Measurements from ENCODE around the gene TTC8. TPM values are rescaled to one million over a fixed set of nuclear protein-coding genes. Genes with fewer than 3 reads are reported as not detected.

TTC8 gene
- total RNA-seq, 1 experiment from 2014 or later, result 26.6 TPM

DNA sequence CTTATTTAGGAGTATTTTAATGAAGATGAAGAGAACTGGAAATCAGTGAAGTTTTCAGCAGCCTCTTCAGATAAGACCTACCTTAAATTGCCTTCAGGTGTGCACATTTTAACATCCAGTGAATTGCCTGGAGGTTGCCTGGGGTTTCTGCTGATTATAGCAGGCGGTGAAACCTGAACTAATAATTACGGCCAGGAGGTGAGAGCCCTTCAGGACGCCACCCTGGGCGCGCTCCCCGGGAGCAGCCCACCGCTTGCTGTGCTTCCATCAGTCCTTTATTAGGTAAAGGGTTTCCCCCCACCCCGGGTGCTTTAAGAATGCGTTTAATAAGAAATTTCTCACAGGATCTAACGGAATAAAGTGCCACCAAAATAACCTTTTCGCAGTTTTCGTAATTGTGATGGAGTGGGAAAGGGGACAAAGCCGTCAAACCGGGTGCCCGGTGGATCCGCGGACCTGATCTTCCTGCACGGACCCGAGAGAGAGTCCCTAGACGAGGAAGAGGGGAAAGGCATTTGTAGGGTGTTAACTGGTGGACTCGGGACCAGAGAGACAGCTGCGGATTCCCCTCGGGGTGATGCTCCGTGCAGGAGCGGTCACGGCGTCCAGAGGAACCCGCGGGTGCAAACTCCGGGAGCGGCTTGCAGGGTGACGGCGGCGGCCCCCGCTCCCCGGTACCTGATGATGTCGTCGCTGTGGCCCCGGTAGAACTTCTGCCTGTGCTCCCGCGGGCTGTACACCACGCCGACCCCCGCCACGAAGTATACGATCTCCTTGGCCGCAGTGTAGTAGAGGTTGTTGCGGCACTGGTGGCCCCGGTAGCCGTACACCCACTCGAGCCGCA, 32.6 kb upstream of the TTC8 start:
- Histone ChIP-seq H3K9me3 (ENCODE audit: low read depth, low read length, poor library complexity, severe bottlenecking) (no peaks in the 10 kb centered on the region), H3K4me3 (ENCODE audit: low read depth, low read length, poor library complexity, severe bottlenecking) (peak overlapping the region; percentile 54), H3K27ac (ENCODE audit: low read depth, low read length, poor library complexity, severe bottlenecking) (no peak overlapping the region), H3K36me3 (ENCODE audit: insufficient read depth, low read length, poor library complexity, severe bottlenecking) (no peaks in the 10 kb centered on the region), H3K4me1 (ENCODE audit: insufficient read depth, low read length, poor library complexity, severe bottlenecking) (peaks cover 4% of the 10 kb centered on the region), H3K27me3 (replicated peaks; ENCODE audit: insufficient read depth, low read depth, low read length, poor library complexity) (peaks cover 54% of the 10 kb centered on the region)
- intact Hi-C loops (cut with micrococcal nuclease; ENCODE audit: unreplicated experiment), result no loop called here
- ChIA-PET CTCF (no interaction called here), POLR2A (ENCODE audit: low non-redundant PET) (no interaction called here)
- peak; percentile 82 for TF ChIP-seq EZH2 (IDR thresholded peaks at IDR 0.05; ENCODE audit: borderline replicate concordance, low read depth, low read length, poor library complexity, severe bottlenecking)
- no peak for TF ChIP-seq CTCF (conservative IDR thresholded peaks at IDR 0.05; ENCODE audit: low read depth, low read length)
- DNase-seq (ENCODE audit: low spot score), result no peak
- BruUV-seq (replicated peaks), result no TSS peak

DNA sequence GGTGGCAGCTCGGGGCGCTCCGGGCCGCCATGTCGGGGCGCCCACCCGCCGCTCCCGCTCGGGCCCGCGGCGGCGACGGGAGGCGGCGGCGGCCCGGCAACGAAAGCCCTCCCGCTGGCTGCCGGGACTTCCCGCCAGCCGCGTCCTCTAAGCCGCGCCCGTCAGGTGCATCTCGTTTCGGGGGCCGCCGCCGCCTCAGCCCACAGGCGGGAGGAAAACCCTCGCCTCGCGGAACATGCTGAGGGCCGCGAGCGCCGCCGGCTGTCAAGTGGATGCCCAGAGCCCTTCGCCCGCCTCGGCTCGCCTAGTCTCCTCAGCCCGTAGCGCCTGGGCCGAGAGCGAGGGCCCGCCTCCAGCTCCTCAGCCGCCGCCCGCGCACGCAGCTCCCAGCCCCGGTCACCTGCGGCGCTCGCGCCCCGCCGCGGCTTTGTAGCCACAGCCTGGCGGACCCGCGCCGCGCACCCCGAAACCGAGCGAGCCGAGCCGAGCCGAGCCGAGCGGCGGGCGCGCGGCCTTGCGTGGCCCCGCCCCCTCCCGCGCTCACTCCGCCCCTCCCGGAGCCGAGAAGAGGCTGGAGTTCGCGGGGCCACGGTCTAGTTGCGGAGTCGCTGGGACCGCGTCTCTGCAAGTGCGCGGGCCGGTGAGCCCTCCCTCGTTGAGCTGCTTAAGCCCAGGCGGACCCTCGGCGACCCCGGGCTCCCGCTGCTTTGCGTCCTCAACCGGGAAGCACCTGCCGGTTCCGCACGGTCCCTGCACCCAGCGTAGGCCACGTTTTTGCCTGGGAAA, 31.8 kb upstream of the TTC8 start, which contains the start of gene EML5:
Gene EML5, minus strand, starts transcription at position 481 of the 786 bp plus-strand sequence. Its CDS starts 450 bp downstream, at position 31.
- POLR2A ChIA-PET (ENCODE audit: low non-redundant PET), result no interaction called here
- peak; percentile 68 for DNase-seq (ENCODE audit: low spot score)
- no TSS peak for BruUV-seq (replicated peaks)

GRCh38 chr14:88793259-88793625, 31.2 kb upstream of the TTC8 start:
- peaks cover 4% of the 10 kb centered on the region for H3K4me1 ChIP-seq (ENCODE audit: insufficient read depth, low read length, poor library complexity, severe bottlenecking)
- H3K36me3 ChIP-seq (ENCODE audit: insufficient read depth, low read length, poor library complexity, severe bottlenecking), result no peaks in the 10 kb centered on the region
- no peak overlapping the region for H3K27ac ChIP-seq (ENCODE audit: low read depth, low read length, poor library complexity, severe bottlenecking)
- POLR2A ChIA-PET (ENCODE audit: low non-redundant PET), result no interaction called here
- H3K4me3 ChIP-seq (ENCODE audit: low read depth, low read length, poor library complexity, severe bottlenecking), result peak overlapping the region; percentile 54
- H3K27me3 ChIP-seq (replicated peaks; ENCODE audit: insufficient read depth, low read depth, low read length, poor library complexity), result peaks cover 43% of the 10 kb centered on the region
- no TSS peak for BruUV-seq (replicated peaks)
- CTCF ChIA-PET, result no interaction called here
- no peaks in the 10 kb centered on the region for H3K9me3 ChIP-seq (ENCODE audit: low read depth, low read length, poor library complexity, severe bottlenecking)
- TF ChIP-seq CTCF (conservative IDR thresholded peaks at IDR 0.05; ENCODE audit: low read depth, low read length) (no peak), EZH2 (IDR thresholded peaks at IDR 0.05; ENCODE audit: borderline replicate concordance, low read depth, low read length, poor library complexity, severe bottlenecking) (no peak)
- intact Hi-C loops (cut with micrococcal nuclease; ENCODE audit: unreplicated experiment), result no loop called here
- no peak for DNase-seq (ENCODE audit: low spot score)

More for the DNA sequence above, 31.8 kb upstream of the TTC8 start, which contains the start of gene EML5:
- Histone ChIP-seq H3K4me1 (ENCODE audit: insufficient read depth, low read length, poor library complexity, severe bottlenecking) (peaks cover 4% of the 10 kb centered on the region), H3K27me3 (replicated peaks; ENCODE audit: insufficient read depth, low read depth, low read length, poor library complexity) (peaks cover 45% of the 10 kb centered on the region), H3K36me3 (ENCODE audit: insufficient read depth, low read length, poor library complexity, severe bottlenecking) (no peaks in the 10 kb centered on the region), H3K27ac (ENCODE audit: low read depth, low read length, poor library complexity, severe bottlenecking) (no peak within 1 kb of the TSS), H3K4me3 (ENCODE audit: low read depth, low read length, poor library complexity, severe bottlenecking) (peak within 1 kb of the TSS; percentile 54), H3K9me3 (ENCODE audit: low read depth, low read length, poor library complexity, severe bottlenecking) (no peaks in the 10 kb centered on the region)
- intact Hi-C loops (cut with micrococcal nuclease; ENCODE audit: unreplicated experiment), result no loop called here
- CTCF ChIA-PET, result no interaction called here
- TF ChIP-seq EZH2 (IDR thresholded peaks at IDR 0.05; ENCODE audit: borderline replicate concordance, low read depth, low read length, poor library complexity, severe bottlenecking) (no peak), CTCF (conservative IDR thresholded peaks at IDR 0.05; ENCODE audit: low read depth, low read length) (no peak)

Data from A673 (cell line).